HG03097 (cell line): ENCODE measurements around the gene RRAD.

Experiments
- ATAC-seq: cut with Tn5 transposase; IDR thresholded peaks from one replicate; pipeline ENCODE4 v1.9.1; 2021; ENCODE audit not compliant: unreplicated experiment, low FRiP score

Gene RRAD

DNA sequence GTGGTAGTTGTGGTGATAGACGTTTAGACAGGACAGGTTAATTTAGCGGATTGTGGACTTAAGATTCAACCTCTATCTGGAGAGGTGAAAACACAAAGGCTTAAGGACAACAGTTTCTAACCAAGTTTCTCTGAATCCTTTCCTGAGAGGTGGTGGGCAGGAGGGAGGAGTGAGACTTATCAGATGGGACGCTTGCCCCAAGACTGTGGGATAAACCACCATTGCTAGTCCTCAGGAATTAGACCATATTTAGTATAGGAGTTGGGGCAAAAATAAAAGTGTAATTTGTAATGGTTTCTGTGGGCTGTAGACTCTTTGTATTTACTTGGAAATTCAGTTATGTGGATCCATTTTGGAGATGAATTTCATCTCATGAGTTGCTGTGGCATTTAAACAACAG, 38.4 kb downstream of the RRAD start:
- no peak for ATAC-seq

DNA sequence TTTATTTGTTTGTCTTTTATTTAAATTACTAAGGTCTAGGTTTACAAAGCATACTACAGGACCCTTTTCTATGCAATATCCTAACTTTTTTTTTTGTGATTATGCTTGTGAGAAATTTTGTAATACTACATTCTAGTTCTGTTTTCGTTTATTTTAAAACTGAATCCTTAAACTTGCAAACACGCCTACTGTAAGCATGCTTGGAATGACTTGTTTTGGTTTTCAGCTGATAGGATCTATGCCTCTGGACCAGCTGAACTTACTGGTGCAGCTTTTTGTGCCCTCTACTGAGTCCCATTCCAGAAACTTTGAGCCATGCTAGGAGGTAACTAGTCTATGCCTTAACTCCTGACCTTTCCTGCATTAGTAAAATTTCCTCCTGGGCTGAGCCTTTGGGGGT, 39.0 kb downstream of the RRAD start:
- ATAC-seq: no peak

DNA sequence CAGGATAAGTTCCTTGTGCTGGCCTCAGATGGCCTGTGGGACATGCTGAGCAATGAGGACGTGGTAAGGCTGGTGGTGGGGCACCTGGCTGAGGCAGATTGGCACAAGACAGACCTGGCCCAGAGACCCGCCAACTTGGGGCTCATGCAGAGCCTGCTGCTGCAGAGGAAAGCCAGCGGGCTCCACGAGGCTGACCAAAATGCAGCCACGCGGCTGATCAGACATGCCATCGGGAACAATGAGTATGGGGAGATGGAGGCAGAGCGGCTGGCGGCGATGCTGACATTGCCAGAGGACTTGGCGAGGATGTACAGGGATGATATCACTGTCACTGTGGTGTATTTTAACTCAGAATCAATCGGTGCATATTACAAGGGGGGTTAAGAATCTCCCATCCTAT, 39.8 kb downstream of the RRAD start:
- ATAC-seq: no peak

DNA sequence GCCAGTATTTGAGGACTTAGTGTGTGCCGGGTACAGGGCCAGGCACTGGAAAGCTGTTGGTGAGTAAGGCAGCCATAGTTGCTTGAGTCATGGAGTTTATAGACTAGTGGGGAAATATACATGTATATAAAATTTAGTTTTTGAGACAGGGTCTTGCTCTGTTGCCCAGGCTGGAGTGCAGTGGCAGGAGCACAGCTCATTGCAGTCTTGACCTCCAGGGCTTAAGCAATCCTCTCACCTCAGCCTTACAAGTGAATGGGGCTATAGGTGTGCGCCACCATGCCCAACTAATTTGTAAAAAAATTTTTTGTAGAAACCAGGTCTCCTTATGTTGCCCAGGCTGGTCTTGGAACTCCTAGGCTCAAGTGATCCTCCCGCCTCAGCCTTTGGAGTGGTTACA, 42.6 kb downstream of the RRAD start:
- ATAC-seq: no peak

DNA sequence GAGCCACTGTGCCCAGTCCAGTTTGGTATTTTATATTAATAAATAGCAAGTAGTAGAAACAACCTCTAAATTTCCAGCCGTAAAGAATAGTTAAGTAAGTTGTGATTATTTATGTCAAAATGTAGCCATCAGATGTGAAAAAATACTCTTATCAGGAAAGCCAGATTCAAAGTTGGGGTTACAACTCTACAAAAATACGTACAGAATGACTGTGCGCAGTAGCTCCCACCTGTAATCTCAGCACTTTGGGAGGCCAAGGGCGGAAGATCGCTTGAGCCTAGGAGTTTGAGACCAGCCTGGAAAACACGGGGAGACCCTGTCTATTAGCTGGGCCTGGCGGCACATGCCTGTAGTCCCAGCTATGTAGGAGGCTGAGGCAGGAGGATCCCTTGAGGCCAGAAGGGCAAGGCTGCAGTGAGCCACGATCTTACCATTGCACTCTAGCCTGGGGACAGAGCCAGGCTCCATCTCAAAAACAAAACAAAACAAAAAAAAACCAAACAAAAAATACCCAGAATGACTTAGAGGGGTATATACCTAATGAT, 43.3 kb downstream of the RRAD start:
- no peak for ATAC-seq

DNA sequence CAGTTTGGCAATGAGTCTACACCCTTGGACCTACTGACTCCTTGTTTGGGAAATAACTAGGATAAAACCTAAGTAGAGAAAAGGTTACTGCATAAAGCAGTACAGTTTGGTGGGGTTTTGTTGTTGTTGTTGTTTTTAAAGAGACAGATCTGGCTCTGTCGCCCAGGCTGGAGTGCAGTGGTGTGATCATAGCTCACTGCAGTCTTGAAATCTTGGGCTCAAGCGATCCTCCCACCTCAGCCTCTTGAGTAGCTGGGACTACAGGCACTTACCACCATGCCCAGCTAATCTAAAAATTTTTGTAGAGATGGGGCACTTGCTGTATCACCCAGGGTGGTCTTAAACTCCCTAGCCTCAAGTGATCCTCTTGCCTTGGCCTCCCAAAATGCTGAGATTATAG, 43.8 kb downstream of the RRAD start:
- ATAC-seq: no peak

DNA sequence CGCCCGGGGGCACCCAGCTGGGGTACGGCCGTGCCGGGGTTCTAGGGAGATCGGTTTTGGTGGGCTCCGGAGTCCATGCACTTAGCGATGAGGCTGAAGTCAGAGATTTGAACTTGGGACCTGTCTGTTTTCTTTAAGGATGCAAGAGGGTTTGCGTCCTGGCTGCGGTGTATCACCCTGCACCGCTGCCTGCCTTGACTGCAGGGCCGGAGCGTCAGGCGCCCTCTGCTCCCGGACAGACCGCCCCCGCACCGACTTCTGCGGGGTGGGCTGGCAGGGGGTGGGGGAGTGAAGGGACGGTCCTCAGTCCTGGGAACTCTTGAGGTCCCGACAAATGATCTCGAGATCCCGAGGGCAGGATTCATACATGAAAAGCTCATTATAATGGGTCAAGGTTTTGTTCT, 44.3 kb downstream of the RRAD start:
- ATAC-seq: no peak

DNA sequence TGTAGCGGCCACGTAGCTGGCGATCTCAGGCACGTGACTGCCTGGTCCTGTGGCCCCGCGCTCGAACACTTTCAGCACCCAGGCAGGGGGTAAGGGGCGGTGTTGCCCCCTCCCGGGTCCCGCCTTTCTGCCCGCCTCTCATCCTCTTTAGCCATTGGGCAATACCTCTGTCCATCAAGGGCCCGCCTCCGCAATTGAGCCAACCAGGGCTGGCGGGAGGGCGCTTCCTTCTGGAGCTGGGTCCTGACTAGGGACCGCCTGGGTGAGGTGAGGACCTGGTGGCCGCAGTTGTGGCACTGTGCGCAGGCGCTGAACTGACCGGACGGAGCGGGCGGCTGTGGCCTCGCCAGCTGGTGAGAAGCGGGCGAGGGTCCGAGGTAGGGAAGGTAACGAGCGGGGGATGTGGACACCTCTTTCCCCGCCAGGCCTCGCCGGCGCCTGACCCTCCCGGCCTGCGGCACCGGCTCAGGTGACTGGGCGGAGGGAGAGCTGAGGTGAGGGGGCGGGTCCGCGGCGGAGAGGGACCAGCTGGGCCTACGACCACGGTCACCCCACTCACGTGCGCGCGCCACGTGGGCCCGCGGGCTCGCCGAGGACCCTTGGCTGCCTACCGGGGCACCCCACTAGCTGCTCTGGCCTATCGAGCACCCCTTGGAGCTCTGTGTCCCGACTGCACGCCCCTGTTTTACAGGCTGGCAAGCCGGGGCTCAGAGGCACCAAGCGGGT, 44.9 kb downstream of the RRAD start, which contains the start of gene PDP2:
Gene PDP2 (plus strand): TSS at position 228 of the 726 bp plus-strand sequence. CDS start 3,770 bp downstream, outside the sequence.
- peak; percentile 95 for ATAC-seq

DNA sequence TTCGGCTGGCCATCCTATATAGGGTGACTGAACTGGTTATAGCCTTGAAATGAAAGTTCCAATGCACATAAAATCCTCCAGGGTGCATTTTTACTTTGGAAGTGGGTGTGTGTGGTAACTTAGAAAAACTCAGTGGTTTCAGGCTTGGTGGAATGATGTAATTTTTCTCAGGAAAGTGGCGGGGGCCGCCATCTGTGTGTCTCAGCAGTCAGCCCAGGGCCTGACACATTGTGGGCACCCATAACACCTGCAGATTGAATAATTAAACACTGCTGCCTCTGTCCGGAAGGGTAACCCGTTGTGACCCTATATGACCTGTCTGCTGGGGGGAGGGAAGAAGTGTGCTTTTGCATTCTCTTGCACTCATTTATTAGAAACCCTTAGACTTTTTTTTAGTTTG, 47.3 kb downstream of the RRAD start:
- ATAC-seq: no peak

DNA sequence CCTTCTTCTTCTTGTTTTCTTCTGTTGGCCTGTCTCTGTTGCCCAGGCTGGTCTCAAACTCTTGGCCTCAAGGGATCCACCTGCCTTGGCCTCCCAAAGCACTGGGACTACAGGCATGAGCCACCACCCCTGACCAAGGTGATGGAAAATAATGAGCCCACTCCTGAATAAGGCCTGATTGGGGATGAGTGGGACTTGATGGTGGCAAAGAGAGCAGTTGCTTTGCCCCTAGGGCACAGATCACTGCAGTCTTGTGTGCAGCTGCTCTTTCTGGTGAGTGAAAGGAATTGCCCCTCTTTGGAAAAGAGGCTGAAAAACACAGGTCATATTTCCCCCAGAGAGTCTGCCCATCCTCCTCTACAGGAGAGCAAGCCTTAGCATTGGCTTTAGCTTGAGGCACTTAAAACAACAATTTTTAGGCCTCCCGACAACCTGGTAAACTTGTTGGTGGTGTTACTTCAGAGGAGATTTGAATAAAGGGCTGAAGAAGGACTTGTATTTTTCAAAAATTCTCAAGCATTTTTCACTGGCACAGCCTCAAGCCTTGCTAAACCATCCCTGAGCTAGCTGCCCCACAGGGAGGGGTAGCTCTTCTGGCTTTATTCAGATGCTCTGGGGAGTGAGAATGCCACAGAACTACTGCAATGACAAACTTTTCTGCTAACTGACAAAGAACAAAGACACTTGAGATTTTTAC, 51.1 kb downstream of the RRAD start:
- no peak for ATAC-seq

DNA sequence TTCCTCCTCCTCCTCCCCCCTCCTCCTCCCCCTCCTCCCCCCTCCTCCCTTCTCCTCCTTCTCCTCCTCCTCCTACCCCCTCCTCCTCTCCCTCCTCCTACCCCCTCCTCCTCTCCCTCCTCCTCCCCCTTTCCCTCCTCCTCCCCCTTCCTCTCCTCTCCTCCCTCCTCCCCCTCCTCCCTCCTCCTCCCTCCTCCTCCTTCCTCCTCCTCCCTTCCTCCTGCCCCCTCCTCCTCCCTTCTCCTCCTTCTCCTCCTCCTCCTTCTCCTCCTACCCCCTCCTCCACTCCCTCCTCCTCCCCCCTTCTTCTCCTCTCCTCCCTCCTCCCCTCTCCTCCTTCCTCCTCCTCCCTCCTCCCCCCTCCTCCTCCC, 51.7 kb downstream of the RRAD start:
- no peak for ATAC-seq

DNA sequence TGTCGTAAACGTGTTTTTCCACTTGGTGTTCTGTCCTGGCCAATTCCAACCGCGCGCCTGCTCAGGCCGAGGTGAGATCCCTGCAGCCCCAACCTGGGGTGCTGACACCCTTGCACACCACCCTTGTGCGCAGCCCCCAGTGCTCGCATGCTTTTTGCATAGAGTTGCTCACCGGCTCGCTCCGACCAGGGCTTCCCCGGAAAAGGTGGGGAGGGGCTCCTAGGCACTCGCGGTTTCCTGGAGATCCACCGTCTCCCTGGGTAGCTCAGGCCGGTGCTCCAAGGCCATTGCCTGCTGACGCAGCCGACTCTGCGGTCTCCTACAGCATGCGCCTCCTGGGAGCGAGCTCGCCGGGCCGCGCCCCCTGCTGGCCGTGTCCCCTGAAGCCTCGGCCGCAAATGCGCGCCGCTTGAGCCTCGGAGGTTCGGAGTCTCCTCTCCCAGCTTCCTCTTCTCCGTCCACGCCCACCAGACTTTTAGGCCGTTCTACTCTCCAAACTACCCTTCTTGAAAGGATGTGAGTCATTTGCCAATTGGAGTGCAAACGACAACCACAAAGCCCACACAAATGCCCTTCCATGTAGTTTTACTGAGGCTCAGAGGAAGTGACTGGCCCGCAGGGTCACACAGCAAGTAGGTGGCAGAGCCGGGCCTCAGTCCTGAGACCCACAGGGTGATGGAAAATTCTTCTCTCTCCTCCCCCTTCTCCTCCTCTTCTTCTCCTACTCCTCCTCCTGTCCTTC, 52.2 kb downstream of the RRAD start:
- ATAC-seq: peak; percentile 74

DNA sequence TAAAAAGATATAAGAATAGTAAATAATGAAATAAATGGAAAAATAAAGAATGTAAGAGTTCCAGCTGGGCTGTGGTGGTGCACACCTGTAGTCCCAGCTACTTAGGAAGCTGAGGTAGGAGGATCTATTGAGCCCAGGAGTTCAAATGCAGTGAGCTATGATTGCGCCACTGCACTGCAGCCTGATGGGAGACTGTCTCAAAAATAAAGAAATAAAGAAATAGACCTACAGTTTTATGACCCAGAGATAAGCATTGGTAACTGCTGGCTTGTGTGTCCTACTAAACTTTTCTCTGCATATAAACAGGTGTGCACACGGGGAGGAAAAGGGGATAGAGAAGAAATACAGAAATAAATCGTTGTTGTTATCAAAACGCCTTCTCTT, 52.8 kb downstream of the RRAD start:
- ATAC-seq: no peak

DNA sequence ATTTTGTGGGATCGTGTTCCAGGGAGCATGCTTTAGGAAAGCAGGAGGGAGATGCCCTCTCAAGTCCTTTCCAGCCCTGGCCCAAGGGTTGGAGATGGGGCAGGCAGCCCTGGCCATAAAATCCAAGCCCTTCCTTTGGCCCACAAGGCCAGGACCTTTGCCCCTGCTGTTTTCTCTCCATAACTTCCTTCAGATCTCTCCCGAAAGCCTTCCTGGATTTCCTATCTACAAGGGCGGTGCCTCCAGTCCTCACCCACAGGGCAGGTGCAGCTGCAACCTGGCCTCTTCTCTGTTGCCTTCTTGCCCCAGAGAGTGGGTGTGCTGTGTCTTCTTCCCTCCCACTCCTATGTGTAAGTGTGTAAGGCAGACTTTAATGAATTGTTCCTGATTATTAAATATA, 53.5 kb downstream of the RRAD start:
- ATAC-seq: no peak
